Bronchial epithelial cell (primary cell): ENCODE results near the gene PSMC3. TPM values are rescaled to one million over a fixed set of nuclear protein-coding genes. Genes with fewer than 3 reads are reported as not detected.
A peak's percentile ranks its signal among the peaks of the same experiment; 100 is the strongest.

Experiments
- DNase-seq: peaks from one replicate; pipeline ENCODE4 v3.0.0-alpha.2; 2010; ENCODE audit warnings: low read depth
- FAIRE-seq: peaks from 2 replicates; lab custom pipeline; 2011; peaks lifted over from hg19 to GRCh38; lab: Jason Lieb, UNC
- H3K27me3 ChIP-seq: 2 replicates; pipeline ENCODE4 v1.5.1; 2011; ENCODE audit warnings: low read length; ENCODE audit not compliant: control insufficient read depth, insufficient read depth
- H3K36me3 ChIP-seq: 2 replicates; pipeline ENCODE4 v1.5.1; 2011; ENCODE audit warnings: low read length; ENCODE audit not compliant: control insufficient read depth, insufficient read depth
- H3K4me3 ChIP-seq: 2 replicates; pipeline ENCODE4 v1.5.1; 2011; ENCODE audit warnings: mild to moderate bottlenecking, low read depth, low read length, control low read depth
- total RNA-seq: library from RNA; depleted of rRNA; stranded (reverse); fragments of >200 nt; gene quantifications from 2 replicates; pipeline ENCODE4 v1.2.1, GENCODE V29; 2014
- TF ChIP-seq, protein P1 (sequence below): IDR thresholded peaks from 2 replicates; pipeline ENCODE4 v1.5.1; 2011; ENCODE audit warnings: mild to moderate bottlenecking, moderate library complexity, low read length, control low read depth, inconsistent platforms; ENCODE audit not compliant: insufficient read depth, severe bottlenecking

The PSMC3 gene
- total RNA-seq: 141 and 143 TPM in 2 replicates

GRCh38 chr11:47426062-47426956 lies at the start of gene PSMC3:
TSS of gene PSMC3 (minus strand) at chr11:47426439. CDS start at chr11:47426279, 160 bp downstream.
- no peak for FAIRE-seq
- Histone ChIP-seq H3K36me3 (peaks cover 18% of the 10 kb centered on the region), H3K27me3 (no peaks in the 10 kb centered on the region), H3K4me3 (peak within 1 kb of the TSS; percentile 85)
- TF ChIP-seq, protein P1, sequence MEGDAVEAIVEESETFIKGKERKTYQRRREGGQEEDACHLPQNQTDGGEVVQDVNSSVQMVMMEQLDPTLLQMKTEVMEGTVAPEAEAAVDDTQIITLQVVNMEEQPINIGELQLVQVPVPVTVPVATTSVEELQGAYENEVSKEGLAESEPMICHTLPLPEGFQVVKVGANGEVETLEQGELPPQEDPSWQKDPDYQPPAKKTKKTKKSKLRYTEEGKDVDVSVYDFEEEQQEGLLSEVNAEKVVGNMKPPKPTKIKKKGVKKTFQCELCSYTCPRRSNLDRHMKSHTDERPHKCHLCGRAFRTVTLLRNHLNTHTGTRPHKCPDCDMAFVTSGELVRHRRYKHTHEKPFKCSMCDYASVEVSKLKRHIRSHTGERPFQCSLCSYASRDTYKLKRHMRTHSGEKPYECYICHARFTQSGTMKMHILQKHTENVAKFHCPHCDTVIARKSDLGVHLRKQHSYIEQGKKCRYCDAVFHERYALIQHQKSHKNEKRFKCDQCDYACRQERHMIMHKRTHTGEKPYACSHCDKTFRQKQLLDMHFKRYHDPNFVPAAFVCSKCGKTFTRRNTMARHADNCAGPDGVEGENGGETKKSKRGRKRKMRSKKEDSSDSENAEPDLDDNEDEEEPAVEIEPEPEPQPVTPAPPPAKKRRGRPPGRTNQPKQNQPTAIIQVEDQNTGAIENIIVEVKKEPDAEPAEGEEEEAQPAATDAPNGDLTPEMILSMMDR: no peak
- DNase-seq: peak; percentile 82

DNA sequence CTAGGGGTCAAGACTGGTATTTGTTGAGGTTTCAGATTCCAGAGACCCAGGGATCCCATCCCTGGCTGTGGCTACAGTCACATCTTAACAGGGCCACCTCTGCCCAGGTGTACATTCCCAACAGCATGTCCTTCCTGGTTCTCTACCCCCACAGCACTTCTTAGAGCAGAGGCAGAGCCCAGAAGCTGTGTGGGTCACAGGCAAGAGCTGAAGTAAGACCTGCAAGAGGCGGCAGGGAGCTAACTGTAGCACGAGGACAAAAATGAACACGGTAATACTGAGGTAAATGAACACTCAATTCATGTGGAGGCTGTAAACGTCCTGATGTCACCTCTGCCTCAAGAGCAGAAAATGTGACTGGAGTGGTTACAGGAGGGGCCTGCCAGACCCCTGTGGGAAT lies 44.4 kb upstream of the PSMC3 start:
- TF ChIP-seq, protein P1: no peak
- Histone ChIP-seq H3K36me3 (peaks cover 42% of the 10 kb centered on the region), H3K4me3 (no peak overlapping the region), H3K27me3 (no peaks in the 10 kb centered on the region)
- DNase-seq (no peak), FAIRE-seq (no peak)

DNA sequence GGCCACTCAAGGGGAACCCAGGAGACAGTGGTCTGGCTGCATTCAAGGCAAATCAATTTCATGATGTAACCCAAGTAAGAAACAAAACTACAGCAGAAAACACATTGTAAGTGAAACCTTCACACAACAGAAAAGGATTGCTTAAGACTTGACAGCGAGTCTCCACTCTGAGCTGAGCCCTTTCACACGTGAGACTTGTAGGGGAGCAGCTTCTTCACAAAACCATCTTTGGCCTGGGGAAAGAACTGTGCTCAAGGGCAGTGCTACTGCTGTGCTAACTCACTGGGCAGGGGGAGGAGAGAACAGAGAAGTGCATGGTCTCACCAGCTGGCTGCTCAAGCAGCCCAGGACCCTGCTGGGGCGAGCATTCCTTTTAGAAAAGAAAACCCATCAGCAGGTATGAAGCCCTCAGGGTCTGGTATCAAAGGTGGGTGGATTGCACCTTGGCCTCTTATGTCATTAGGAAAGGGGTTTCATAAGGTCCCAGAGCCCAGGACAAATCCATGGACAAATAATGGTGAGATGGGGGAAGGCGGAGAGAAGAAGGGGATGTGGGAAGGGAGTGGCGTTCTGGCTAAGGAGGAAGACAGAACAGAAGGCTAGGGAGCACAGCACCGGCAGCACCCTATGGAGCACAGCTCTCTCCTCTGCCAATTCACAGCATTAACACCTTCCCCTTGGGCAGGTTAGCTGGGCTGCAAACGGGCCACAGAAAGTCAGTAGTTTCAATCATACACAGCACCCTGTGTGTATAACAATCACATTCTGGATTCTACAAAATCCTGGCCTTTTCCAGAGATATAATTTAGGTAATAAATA lies 43.3 kb upstream of the PSMC3 start:
- Histone ChIP-seq H3K27me3 (no peaks in the 10 kb centered on the region), H3K36me3 (peaks cover 32% of the 10 kb centered on the region), H3K4me3 (no peak overlapping the region)
- FAIRE-seq (no peak), DNase-seq (no peak)
- TF ChIP-seq, protein P1: no peak

DNA sequence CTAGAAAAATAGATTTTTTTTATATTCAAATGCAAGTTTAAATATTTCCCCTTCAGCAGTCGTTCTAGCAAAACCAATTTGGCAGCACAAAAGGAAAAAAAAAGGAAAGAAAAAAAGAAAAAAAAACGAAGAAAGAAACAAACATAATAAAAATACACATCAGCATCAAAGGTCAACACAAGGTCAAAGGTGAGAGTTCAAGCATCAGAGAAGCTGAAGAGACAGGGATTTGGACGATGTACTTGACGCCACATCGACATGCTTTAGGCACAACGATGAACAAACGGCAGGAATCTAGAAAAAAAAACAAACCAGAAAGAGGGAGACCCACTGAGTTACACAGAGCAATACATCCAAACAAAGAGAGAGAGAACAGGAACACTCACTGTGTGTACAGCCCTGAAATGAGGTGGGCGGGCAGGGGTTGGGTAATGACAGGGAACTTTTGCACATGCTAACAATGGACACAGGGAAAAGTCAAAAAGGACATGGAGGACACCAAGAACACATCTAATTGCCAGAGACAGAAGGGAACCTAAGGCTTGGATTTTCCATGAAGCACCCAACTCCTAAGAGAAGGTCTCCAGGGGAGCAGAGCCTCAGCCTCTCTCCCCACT lies 42.5 kb upstream of the PSMC3 start:
- no peak for FAIRE-seq
- TF ChIP-seq, protein P1: no peak
- no peak overlapping the region for H3K4me3 ChIP-seq
- DNase-seq: no peak
- H3K27me3 ChIP-seq: no peaks in the 10 kb centered on the region
- H3K36me3 ChIP-seq: peaks cover 31% of the 10 kb centered on the region

DNA sequence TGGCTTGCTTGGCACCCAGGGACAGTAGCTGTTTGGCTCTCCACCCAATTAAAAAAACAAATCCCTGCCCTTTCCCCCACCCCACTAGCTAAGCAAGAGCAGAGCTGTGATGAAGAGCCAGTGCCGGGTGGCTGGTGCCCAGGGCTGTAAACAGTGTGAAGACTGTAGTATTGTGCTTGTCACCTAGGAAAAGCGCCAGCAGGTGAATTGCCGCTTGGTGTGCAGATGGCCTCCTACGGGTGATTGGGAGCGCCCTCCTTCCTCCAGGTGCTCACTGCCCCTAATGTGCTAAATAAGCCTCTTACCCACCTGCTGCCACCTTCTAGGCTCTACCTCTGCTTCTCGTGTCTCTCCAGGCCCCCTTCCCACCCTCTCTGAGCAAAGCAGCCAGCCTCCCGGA lies 41.1 kb upstream of the PSMC3 start:
- H3K36me3 ChIP-seq: peaks cover 26% of the 10 kb centered on the region
- H3K4me3 ChIP-seq: no peak overlapping the region
- TF ChIP-seq, protein P1: no peak
- H3K27me3 ChIP-seq: no peaks in the 10 kb centered on the region
- DNase-seq (no peak), FAIRE-seq (no peak)
